Head of caudate nucleus (tissue), 42 donors: ENCODE results near the gene RPL26.

Source experiments
- DNase-seq, 42 donors: peaks; one replicate each; pipeline versions ENCODE4 v3.0.0 to v3.0.0-alpha.2; 2020 to 2021; ENCODE audit warnings: mixed read lengths in 7 of 42
- intact Hi-C: fragments of 100-400 bp; cut with DNase I; formaldehyde crosslinking; loops from one replicate; pipeline ENCODE4 v1.15.0; 2022

Gene RPL26

GRCh38 chr17:8339540-8339939, 43.5 kb downstream of the RPL26 start, which contains the start of gene ODF4:
Gene ODF4 (plus strand): TSS chr17:8339840. CDS start chr17:8340052, 212 bp downstream.
- no peak for DNase-seq
- intact Hi-C loops, result no loop called here

- intact Hi-C loops, result no loop called here
- no peak for DNase-seq
These were observed 44.2 kb downstream of the RPL26 start for GRCh38 chr17:8338753-8339140.

GRCh38 chr17:8337802-8338752, 44.9 kb downstream of the RPL26 start:
- intact Hi-C loops, result no loop called here
- DNase-seq, result peak in 1 of 42 donors; percentile 11

- DNase-seq, result no peak
- intact Hi-C loops, result no loop called here
These were observed 49.7 kb downstream of the RPL26 start for GRCh38 chr17:8333281-8333680.

- intact Hi-C loops, result no loop called here
- peak in 13 of 42 donors; percentile 9 to 57 (median 29) for DNase-seq
These were observed 50.3 kb downstream of the RPL26 start for GRCh38 chr17:8332688-8333087.

GRCh38 chr17:8332128-8332527, 50.9 kb downstream of the RPL26 start:
- DNase-seq, result no peak
- intact Hi-C loops, result no loop called here
